GM12878 (cell line): ENCODE data around the gene OLFM1. TPM values are rescaled to one million over a fixed set of nuclear protein-coding genes. Genes with fewer than 3 reads are reported as not detected.

Experiments used
- ATAC-seq: fragments of 200-7000 bp; cut with Tn5 transposase; 3 replicates; pipeline ENCODE4 v1.9.1; 2020; ENCODE audit warnings: mild to moderate bottlenecking, moderate library complexity
- BruUV-seq: library from RNA; stranded (reverse); fragments of 400-500 nt; replicated peaks from 2 replicates; lab custom pipeline; 2021; lab: Mats Ljungman, UMichigan
- CTCF ChIA-PET: fragments of 300-600 bp; sonication (Branson Sonifier 250); formaldehyde crosslinking; extraction: SDS; loops from one replicate; lab custom pipeline; 2021; ENCODE audit warnings: inconsistent platforms; lab: Yijun Ruan, JAX
- POLR2A ChIA-PET: fragments of 350-600 bp; formaldehyde crosslinking; extraction: SDS; loops from one replicate; lab custom pipeline; 2021; ENCODE audit warnings: inconsistent platforms; lab: Charles Lee
- RAD21 ChIA-PET: fragments of 300-600 bp; sonication (Branson Sonifier 250); formaldehyde crosslinking; loops from one replicate; lab custom pipeline; 2023; ENCODE audit warnings: antibody characterized with exemption; ENCODE audit not compliant: unreplicated experiment; lab: Charles Lee
- SMC1A ChIA-PET: fragments of 300-600 bp; sonication (Branson Sonifier 250); formaldehyde crosslinking; loops from one replicate; lab custom pipeline; 2023; ENCODE audit not compliant: unreplicated experiment, uncharacterized antibody; lab: Charles Lee
- DNase-seq: peaks from one replicate; pipeline ENCODE4 v3.0.0-alpha.2; 2011; ENCODE audit warnings: low read depth, low spot score
- FAIRE-seq: peaks from 3 replicates; lab custom pipeline; 2011; peaks lifted over from hg19 to GRCh38; lab: Jason Lieb, UNC
- H2AFZ ChIP-seq: 2 replicates; pipeline ENCODE4 v1.6.0; 2011; ENCODE audit warnings: low read depth, low read length, control low read depth; ENCODE audit not compliant: control insufficient read depth
- H3K27ac ChIP-seq: 2 replicates; pipeline ENCODE4 v1.5.1; 2011; ENCODE audit warnings: control low read depth; ENCODE audit not compliant: control insufficient read depth, insufficient read depth
- H3K27me3 ChIP-seq, 2 experiments: replicated peaks in 1 of 2; 2 replicates each; pipeline versions ENCODE4 v1.6.0 to v1.6.1; 2011; ENCODE audit warnings: low read length in 1 of 2; ENCODE audit not compliant: control insufficient read depth in 2 of 2, insufficient read depth in 2 of 2
- H3K36me3 ChIP-seq, 2 experiments: 2 replicates each; pipeline ENCODE4 v1.5.1; 2011; ENCODE audit warnings: low read length in 1 of 2; ENCODE audit not compliant: control insufficient read depth in 2 of 2, insufficient read depth in 2 of 2
- H3K4me1 ChIP-seq: 2 replicates; pipeline ENCODE4 v1.6.1; 2011; ENCODE audit warnings: mild to moderate bottlenecking, low read length, moderate library complexity, mixed read lengths; ENCODE audit not compliant: control insufficient read depth, insufficient read depth
- H3K4me2 ChIP-seq: 2 replicates; pipeline ENCODE4 v1.6.0; 2011; ENCODE audit warnings: control low read depth; ENCODE audit not compliant: control insufficient read depth, insufficient read depth
- H3K4me3 ChIP-seq: fragments of 200-600 bp; sonication (generic); 2 replicates; pipeline ENCODE4 v1.5.1; 2016
- H3K79me2 ChIP-seq: 2 replicates; pipeline ENCODE4 v1.6.0; 2011; ENCODE audit warnings: low read length; ENCODE audit not compliant: control insufficient read depth, insufficient read depth
- H3K9ac ChIP-seq: 2 replicates; pipeline ENCODE4 v1.8.0; 2011; ENCODE audit warnings: low read length, control low read depth, mixed read lengths; ENCODE audit not compliant: control insufficient read depth, insufficient read depth
- H3K9me3 ChIP-seq: replicated peaks from 3 replicates; pipeline ENCODE4 v1.5.1; 2011; ENCODE audit warnings: mild to moderate bottlenecking, low read length; ENCODE audit not compliant: control insufficient read depth, insufficient read depth
- H4K20me1 ChIP-seq: 2 replicates; pipeline ENCODE4 v1.6.0; 2011; ENCODE audit not compliant: control insufficient read depth, insufficient read depth
- ASH2L ChIP-seq: fragments of 300-600, 200-600 bp; sonication (generic); IDR thresholded peaks from 2 replicates; pipeline ENCODE4 v1.6.1; 2017; ENCODE audit warnings: low read depth, mild to moderate bottlenecking, borderline replicate concordance
- BCLAF1 ChIP-seq: fragments of 450-650 bp; IDR thresholded peaks from 2 replicates; pipeline ENCODE4 v1.6.1; 2017; ENCODE audit warnings: antibody characterized with exemption, mild to moderate bottlenecking, moderate library complexity
- ESRRA ChIP-seq: IDR thresholded peaks from 2 replicates; pipeline ENCODE4 v1.6.1; 2012; ENCODE audit warnings: mild to moderate bottlenecking, low read length, improper control_type of control experiment
- ETV6 ChIP-seq, 2 experiments: fragments of 450-650 bp in 1 of 2; IDR thresholded peaks in 1 of 2; conservative IDR thresholded peaks in 1 of 2; 2 replicates each; pipeline ENCODE4 v1.6.1; 2014; ENCODE audit warnings: antibody characterized with exemption in 1 of 2, borderline replicate concordance in 1 of 2, low read depth in 1 of 2, mild to moderate bottlenecking in 1 of 2, moderate library complexity in 1 of 2
- FOXK2 ChIP-seq: fragments of 450-650 bp; IDR thresholded peaks from 2 replicates; pipeline ENCODE4 v1.6.1; 2017; ENCODE audit warnings: mild to moderate bottlenecking, moderate library complexity
- NR2C2 ChIP-seq: IDR thresholded peaks from 2 replicates; pipeline ENCODE4 v1.6.1; 2011; ENCODE audit warnings: borderline replicate concordance, low read depth; ENCODE audit not compliant: control insufficient read depth, insufficient read length
- PKNOX1 ChIP-seq: fragments of 450-650 bp; IDR thresholded peaks from 2 replicates; pipeline ENCODE4 v1.6.1; 2016; ENCODE audit warnings: mild to moderate bottlenecking
- SMAD1 ChIP-seq: fragments of 450-650 bp; IDR thresholded peaks from 2 replicates; pipeline ENCODE4 v1.6.1; 2018; ENCODE audit warnings: mild to moderate bottlenecking, low read depth; ENCODE audit not compliant: partially characterized antibody
- SUPT20H ChIP-seq: IDR thresholded peaks from 2 replicates; pipeline ENCODE4 v1.6.1; 2011; ENCODE audit warnings: low read depth, mild to moderate bottlenecking, low read length, moderate library complexity, borderline replicate concordance; ENCODE audit not compliant: control insufficient read depth
- TCF12 ChIP-seq: IDR thresholded peaks from 2 replicates; pipeline ENCODE4 v1.6.1; 2011; ENCODE audit warnings: low read depth, mild to moderate bottlenecking, low read length
- USF1 ChIP-seq: IDR thresholded peaks from 2 replicates; pipeline ENCODE4 v1.6.1; 2011; ENCODE audit warnings: borderline replicate concordance, low read depth, mild to moderate bottlenecking, moderate library complexity, mixed read lengths, low read length; ENCODE audit not compliant: insufficient read depth; ENCODE audit errors: extremely low read length
- ZNF207 ChIP-seq: fragments of 450-650 bp; IDR thresholded peaks from 2 replicates; pipeline ENCODE4 v1.6.1; 2014; ENCODE audit warnings: antibody characterized with exemption, mild to moderate bottlenecking, borderline replicate concordance
- ZNF24 ChIP-seq: fragments of 450-650 bp; IDR thresholded peaks from 2 replicates; pipeline ENCODE4 v1.6.1; 2017; ENCODE audit warnings: antibody characterized with exemption, mild to moderate bottlenecking
- ZNF687 ChIP-seq: fragments of 450-650 bp; IDR thresholded peaks from 2 replicates; pipeline ENCODE4 v1.6.1; 2017; ENCODE audit warnings: mild to moderate bottlenecking, moderate library complexity
- WGBS: methylation state at CpG from one replicate; pipeline ENCODE4 v1.1.6; 2016; ENCODE audit warnings: low lambda C conversion rate; ENCODE audit not compliant: insufficient replicate concordance, insufficient coverage; ENCODE audit errors: missing lambda C conversion rate; 5-methylcytosine and 5-hydroxymethylcytosine counted together
- in situ Hi-C: fragments of 300-500 bp; cut with MboI; formaldehyde crosslinking; loops from 9 replicates; pipeline ENCODE4 v1.14.3; 2018; ENCODE audit warnings: mixed read lengths
- intact Hi-C: fragments of 100-400 bp; cut with micrococcal nuclease; formaldehyde crosslinking; loops from one replicate; pipeline ENCODE4 v1.14.2; 2022; ENCODE audit not compliant: unreplicated experiment
- polyA plus RNA-seq, 11 experiments: library from polyadenylated mRNA; depleted of rRNA in 4 of 11; unstranded in 6 of 11; stranded (reverse) in 5 of 11; fragments of >200 nt; fragmentation: Nextera tagmentation in 4 of 11; fragmentation: Illumina TruSeq in 1 of 11; extraction: Ambion mirVana in 4 of 11; extraction: Trizol in 1 of 11; gene quantifications; 1 replicate in 1 of 11; 2 replicates in 10 of 11; pipeline versions ENCODE4 v1.2.1 to v1.2.3, GENCODE V29; 2011 to 2016; ENCODE audit warnings: inconsistent platforms in 2 of 11, missing spikeins in 2 of 11, low read depth in 1 of 11
- total RNA-seq, 4 experiments: library from RNA; depleted of rRNA in 3 of 4; stranded (reverse); fragments of >200 nt in 3 of 4; fragmentation: Illumina TruSeq in 1 of 4; extraction: Trizol in 1 of 4; gene quantifications; 2 replicates each; pipeline versions ENCODE4 v1.2.1 to v1.2.3, GENCODE V29; 2013 to 2021

OLFM1 gene
- total and polyA plus RNA-seq, 10 of the 15 experiments (the other 5 are each of a cell fraction or from before 2014, with no cell fraction given): not detected

GRCh38 chr9:135083241-135083810, 4.1 kb upstream of the OLFM1 start:
- Histone ChIP-seq H3K9ac (no peak overlapping the region), H3K27me3 (no peaks in the 10 kb centered on the region; a peak in 3 of 4 replicates), H3K27ac (no peak overlapping the region), H3K4me3 (no peak overlapping the region), H2AFZ (no peak overlapping the region), H3K79me2 (no peaks in the 10 kb centered on the region), H3K9me3 (no peaks in the 10 kb centered on the region), H3K4me1 (no peaks in the 10 kb centered on the region), H4K20me1 (no peaks in the 10 kb centered on the region; the same call in 1 of the 2 replicates), H3K4me2 (no peak overlapping the region), H3K36me3 (no peaks in the 10 kb centered on the region)
- DNase-seq (no peak), FAIRE-seq (no peak), ATAC-seq (no peak)
- ChIA-PET SMC1A (no interaction called here), POLR2A (no interaction called here), CTCF (no interaction called here), RAD21 (no interaction called here)
- BruUV-seq: no TSS peak
- 7% methylated on average over 13 of the region's 13 CpGs for WGBS
- in situ Hi-C loops: no loop called here
- intact Hi-C loops: no loop called here
- no peak for TF ChIP-seq PKNOX1
- no peak for TF ChIP-seq NR2C2
- TF ChIP-seq TCF12: no peak
- TF ChIP-seq ESRRA: no peak
- TF ChIP-seq ASH2L: no peak
- no peak for TF ChIP-seq SUPT20H
- TF ChIP-seq ZNF207: no peak
- no peak for TF ChIP-seq USF1
- no peak for TF ChIP-seq ETV6 (conservative IDR thresholded peaks at IDR 0.05 in 1 of 2, IDR thresholded peaks at IDR 0.05 in 1 of 2; ENCODE audit: borderline replicate concordance in 1 of 2, low read depth in 1 of 2)
- TF ChIP-seq ZNF687: no peak
- no peak for TF ChIP-seq FOXK2
- TF ChIP-seq BCLAF1: no peak
- TF ChIP-seq SMAD1: no peak
- no peak for TF ChIP-seq ZNF24
